ENCODE measurements around the gene CLIC5.

CLIC5 gene

GRCh38 chr6:46024124-46024769 is 8.6 kb upstream of the CLIC5 start:
- DNase-seq (ENCODE audit: low read depth in 1 of 2, low spot score in 1 of 2), result no peak
- Histone ChIP-seq H3K27ac (replicated peaks) (no peak overlapping the region), H3K27me3 (ENCODE audit: insufficient read depth, poor library complexity, severe bottlenecking) (peaks cover 2% of the 10 kb centered on the region), H3K4me3 (replicated peaks; ENCODE audit: insufficient read depth, low read length) (no peak overlapping the region)
- no peak for TF ChIP-seq SPI1 (IDR thresholded peaks at IDR 0.05; ENCODE audit: borderline replicate concordance, low read depth)
- TF ChIP-seq REST (IDR thresholded peaks at IDR 0.05; ENCODE audit: insufficient replicate concordance, low read depth), result no peak
- no peak for TF ChIP-seq CTCF (IDR thresholded peaks at IDR 0.05; ENCODE audit: insufficient read depth, low read length)
- no peak for TF ChIP-seq POLR2AphosphoS5 (IDR thresholded peaks at IDR 0.05; ENCODE audit: low read depth)
- TF ChIP-seq GABPA (IDR thresholded peaks at IDR 0.05; ENCODE audit: low read depth), result no peak

- no peak overlapping the region for H3K4me3 ChIP-seq (replicated peaks; ENCODE audit: insufficient read depth, low read length)
- peaks cover 2% of the 10 kb centered on the region for H3K27me3 ChIP-seq (ENCODE audit: insufficient read depth, poor library complexity, severe bottlenecking)
- DNase-seq (ENCODE audit: low read depth in 1 of 2, low spot score in 1 of 2), result no peak
- no peak overlapping the region for H3K27ac ChIP-seq (replicated peaks)
- TF ChIP-seq SPI1 (IDR thresholded peaks at IDR 0.05; ENCODE audit: borderline replicate concordance, low read depth) (no peak), POLR2AphosphoS5 (IDR thresholded peaks at IDR 0.05; ENCODE audit: low read depth) (no peak), GABPA (IDR thresholded peaks at IDR 0.05; ENCODE audit: low read depth) (no peak), REST (IDR thresholded peaks at IDR 0.05; ENCODE audit: insufficient replicate concordance, low read depth) (no peak), CTCF (IDR thresholded peaks at IDR 0.05; ENCODE audit: insufficient read depth, low read length) (no peak)
Measured at GRCh38 chr6:46023216-46023915, 7.7 kb upstream of the CLIC5 start.

- DNase-seq (ENCODE audit: low read depth in 1 of 2, low spot score in 1 of 2), result no peak
Measured at GRCh38 chr6:46022106-46022948, 6.7 kb upstream of the CLIC5 start.

More at GRCh38 chr6:46022106-46022948, 6.7 kb upstream of the CLIC5 start:
- no peak overlapping the region for H3K27ac ChIP-seq (replicated peaks)
- H3K4me3 ChIP-seq (replicated peaks; ENCODE audit: insufficient read depth, low read length), result no peak overlapping the region
- H3K27me3 ChIP-seq (ENCODE audit: insufficient read depth, poor library complexity, severe bottlenecking), result peaks cover 4% of the 10 kb centered on the region
- no peak for TF ChIP-seq POLR2AphosphoS5 (IDR thresholded peaks at IDR 0.05; ENCODE audit: low read depth)
- no peak for TF ChIP-seq REST (IDR thresholded peaks at IDR 0.05; ENCODE audit: insufficient replicate concordance, low read depth)
- no peak for TF ChIP-seq CTCF (IDR thresholded peaks at IDR 0.05; ENCODE audit: insufficient read depth, low read length)
- TF ChIP-seq SPI1 (IDR thresholded peaks at IDR 0.05; ENCODE audit: borderline replicate concordance, low read depth), result no peak
- no peak for TF ChIP-seq GABPA (IDR thresholded peaks at IDR 0.05; ENCODE audit: low read depth)

Data from HL-60 (cell line).